HG03060 (cell line): ENCODE data around the gene MAPK8.
"Not testable (repeated sequence)": the region's sequence is repeated elsewhere in the genome, so short reads cannot be mapped to it uniquely, and the experiment has no call there.

ENCODE experiments used
- ATAC-seq: cut with Tn5 transposase; IDR thresholded peaks from one replicate; pipeline ENCODE4 v1.9.1; 2021; ENCODE audit warnings: low read depth, moderate number of reproducible peaks; ENCODE audit not compliant: unreplicated experiment

The MAPK8 gene

DNA sequence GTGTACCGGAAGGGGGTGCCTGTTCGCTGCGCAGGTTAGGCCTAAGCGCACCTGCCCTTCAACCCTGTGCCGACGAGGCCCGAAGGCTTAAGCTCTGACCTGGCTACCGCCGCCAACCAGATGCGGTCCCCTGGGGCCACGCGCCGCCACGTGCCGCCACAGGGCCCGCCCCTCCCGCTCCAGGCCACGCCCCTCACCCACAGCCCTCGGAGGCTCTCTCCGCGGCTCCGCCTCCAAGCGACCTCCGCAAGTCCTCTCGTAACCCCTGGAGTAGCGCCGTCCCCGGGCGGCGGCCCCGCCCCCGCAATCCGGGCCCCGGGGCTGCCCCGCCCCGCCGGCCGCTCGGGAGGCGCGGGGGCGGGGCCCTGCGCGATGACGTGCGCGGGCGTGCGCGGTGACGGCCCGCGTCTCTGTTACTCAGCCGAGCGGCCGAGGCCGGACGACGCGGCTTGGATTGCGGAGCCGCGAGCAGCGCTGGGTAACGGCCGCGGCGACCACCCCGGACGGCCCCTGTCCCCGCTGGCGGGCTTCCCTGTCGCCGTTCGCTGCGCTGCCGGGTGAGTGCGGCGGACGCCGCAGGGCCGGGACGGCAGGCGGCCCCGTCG is at the start of gene MAPK8:
Gene MAPK8 (plus strand): TSS at position 413 of the 605 bp plus-strand sequence. CDS start 94,984 bp downstream, outside the sequence.
- peak; percentile 62 for ATAC-seq

DNA sequence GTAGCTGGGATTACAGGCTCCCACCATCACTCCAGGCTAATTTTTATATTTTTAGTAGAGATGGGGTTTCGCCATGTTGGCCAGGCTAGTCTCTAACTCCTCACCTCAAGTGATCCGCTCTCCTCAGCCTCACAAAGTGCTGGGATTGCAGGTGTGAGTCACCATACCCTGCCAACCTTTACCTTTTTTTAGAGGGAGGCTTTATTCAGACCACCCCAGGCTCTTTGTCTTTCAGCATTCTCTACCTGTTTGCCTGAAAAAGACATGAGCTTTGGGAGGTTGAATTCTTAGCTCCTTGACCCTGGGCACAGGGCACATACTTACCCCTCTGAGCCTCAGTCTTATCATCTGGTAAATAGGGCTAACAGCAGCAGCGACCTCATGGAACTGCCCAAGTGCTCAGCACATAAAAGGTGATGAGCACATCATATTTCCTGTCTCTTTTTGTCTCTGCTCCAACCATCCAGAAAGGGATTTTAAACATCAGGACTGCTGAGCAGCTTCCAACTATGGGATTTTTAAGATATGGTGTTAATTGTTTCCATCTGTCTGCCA is 49.0 kb upstream of the MAPK8 start:
- no peak for ATAC-seq

GRCh38 chr10:48258105-48258504 is 48.4 kb upstream of the MAPK8 start:
- no peak for ATAC-seq

DNA sequence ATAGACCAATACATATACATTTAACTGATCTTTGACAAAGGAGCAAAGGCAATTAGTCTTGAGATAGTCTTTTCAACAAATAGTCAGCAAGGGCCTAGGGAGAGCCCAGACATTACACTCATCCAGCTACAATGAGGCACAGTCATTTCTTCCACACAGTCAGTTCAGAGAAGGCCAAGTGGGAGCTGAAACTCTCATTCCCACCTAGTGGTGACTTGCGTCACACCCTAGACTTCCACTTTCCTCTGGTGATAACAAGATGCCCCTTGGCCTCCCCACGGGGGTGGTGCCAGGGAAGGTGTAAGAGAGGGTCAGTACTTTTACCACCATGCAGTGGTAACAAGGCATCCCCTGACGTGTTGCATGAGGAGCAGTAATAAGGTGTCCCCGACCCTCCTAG is 39.9 kb upstream of the MAPK8 start:
- ATAC-seq, result no peak

GRCh38 chr10:48271047-48271730 is 35.3 kb upstream of the MAPK8 start:
- no peak for ATAC-seq

GRCh38 chr10:48272682-48273081 is 33.8 kb upstream of the MAPK8 start:
- no peak for ATAC-seq

- no peak for ATAC-seq
Observed at GRCh38 chr10:48273741-48274140, 32.7 kb upstream of the MAPK8 start.

DNA sequence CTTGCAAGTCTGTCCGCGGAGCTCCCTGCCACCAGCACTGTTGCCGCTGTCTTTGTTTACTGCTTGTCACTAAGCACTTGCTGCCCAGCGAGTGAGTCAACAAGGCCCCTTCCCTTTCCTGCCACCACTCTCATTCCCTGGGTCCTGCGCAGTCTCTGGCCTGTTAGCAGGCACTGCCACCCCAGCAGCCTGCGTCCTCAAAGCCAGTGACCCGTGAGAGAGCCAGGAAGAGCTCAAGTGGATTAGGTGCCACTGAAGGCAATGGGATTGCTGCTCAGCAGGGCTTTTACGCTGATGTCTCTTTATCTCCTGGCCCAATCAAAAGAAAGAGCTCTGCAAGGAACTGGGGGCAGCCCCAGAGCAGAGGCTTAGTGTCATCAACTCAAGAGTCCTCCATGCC is 31.8 kb upstream of the MAPK8 start, which contains the start of gene FRMPD2:
Gene FRMPD2 (minus strand): TSS at position 61 of the 400 bp plus-strand sequence. CDS start 129 bp downstream, outside the sequence.
- ATAC-seq, result no peak

DNA sequence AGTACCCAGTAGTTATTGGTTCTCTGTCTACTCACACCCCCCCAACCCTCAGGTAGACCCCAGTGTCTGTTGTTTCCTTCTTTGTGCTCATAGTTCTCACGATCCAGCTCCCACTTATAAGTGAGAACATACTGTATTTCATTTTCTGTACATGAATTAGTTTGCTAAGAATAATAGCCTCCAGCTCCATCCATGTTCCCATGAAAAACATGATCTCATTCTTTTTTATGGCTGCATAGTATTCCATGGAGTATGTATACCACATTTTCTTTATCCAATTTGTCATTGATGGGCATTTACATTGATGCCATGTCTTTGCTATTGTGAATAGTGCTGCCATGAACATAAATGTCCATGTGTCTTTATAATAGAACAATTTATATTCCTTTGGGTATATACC is 29.4 kb upstream of the MAPK8 start:
- ATAC-seq, result no peak

- ATAC-seq, result peak; percentile 81
Observed at GRCh38 chr10:48279081-48279751, 27.3 kb upstream of the MAPK8 start.

DNA sequence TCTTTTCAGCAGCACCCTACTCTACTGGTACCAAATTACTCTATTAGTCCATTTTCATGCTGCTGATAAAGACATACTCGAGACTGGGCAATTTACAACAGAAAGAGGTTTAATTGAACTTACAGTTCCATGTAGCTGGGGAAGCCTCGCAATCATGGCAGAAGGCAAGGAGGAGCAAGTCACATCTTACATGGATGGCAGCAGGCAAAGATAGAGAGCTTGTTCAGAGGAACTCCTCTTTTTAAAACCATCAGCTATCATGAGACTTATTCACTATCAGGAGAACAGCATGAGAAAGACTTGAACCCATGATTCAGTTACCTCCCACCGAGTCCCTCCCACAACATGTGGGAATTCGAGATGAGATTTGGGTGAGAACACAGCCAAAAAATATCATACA is 24.8 kb upstream of the MAPK8 start:
- ATAC-seq, result not testable (repeated sequence)

DNA sequence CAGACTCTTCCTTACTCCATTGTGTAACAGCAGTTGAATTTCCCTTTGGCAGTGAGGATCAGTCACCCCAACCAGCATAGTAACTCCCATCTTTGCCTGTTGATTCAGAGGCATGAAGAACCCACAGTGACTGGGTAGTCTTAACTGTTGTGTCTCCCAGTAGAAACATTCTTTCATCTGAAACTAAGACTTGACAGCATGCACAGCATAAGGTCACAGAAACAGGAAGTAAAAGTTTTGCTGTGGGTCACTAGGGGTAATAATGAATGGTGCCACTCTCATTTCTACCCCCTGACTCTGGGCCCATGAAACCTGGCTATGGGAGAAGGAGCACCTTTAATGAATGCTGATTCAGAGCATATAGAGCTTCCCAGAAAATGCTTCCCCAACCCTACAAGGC is 23.6 kb upstream of the MAPK8 start:
- ATAC-seq, result peak; percentile 51

DNA sequence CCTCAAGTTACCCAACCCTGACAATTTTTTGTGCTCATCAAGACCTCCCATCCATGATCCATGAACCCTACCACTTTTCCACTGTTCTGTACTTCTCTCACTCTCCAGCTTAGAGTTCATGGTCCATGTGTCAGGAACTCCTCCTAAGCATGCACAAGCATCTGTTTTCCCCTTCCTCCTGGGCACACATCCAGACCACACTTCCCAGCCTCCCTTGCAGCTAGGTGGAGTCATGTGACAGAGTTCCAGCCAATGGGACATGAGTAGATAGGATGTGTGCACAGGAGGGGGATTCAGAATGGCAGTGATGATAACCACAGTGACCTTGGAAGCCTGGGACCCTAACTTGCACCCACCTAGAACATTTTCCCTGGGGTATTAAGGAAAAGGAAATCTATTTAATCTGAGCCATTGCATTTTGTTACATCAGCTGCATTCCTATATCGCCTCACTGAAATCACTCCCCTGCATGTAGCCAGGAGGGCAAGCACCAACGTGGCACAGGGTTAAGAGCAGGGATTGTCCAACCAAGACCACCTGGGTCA is 22.4 kb upstream of the MAPK8 start:
- ATAC-seq, result no peak

- no peak for ATAC-seq
Observed at GRCh38 chr10:48284811-48285210, 21.7 kb upstream of the MAPK8 start.

DNA sequence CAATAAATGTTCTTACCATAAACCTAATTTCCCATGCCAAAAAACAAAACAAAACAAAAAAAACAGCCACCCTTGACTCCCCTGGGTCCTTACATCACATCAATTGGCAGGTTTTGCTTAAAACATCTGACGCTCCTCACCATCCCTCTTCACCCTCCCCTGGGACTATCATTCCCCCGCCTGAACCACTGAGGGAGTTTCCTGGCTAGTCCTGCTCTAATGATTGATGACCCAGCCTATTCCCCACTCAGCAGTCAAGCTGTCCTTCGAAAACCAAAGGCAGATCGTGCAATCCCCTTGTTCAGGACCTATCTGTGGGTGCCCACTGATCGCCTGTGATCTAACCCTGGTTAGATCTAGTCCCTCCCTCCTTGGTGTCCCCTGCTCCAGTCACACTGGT is 20.8 kb upstream of the MAPK8 start:
- ATAC-seq, result no peak

DNA sequence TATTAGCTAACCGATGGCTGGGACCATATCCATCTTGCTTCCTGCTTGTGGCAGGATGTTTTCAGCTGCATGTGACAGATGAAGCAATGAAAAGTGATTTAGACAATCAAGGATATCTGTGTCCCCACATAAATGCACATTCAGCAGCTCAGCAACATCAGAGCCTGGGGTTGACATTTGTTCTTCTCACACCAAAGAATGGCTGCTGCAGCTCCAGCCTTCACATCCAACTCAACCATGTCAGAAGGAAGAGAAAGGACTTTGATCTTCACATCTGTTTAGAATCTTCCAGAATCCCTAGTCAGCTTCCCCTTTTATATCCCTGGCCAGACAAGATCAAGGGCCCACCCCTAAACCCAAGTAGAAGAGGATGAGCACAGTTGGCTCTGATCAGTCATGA is 20.1 kb upstream of the MAPK8 start:
- no peak for ATAC-seq

DNA sequence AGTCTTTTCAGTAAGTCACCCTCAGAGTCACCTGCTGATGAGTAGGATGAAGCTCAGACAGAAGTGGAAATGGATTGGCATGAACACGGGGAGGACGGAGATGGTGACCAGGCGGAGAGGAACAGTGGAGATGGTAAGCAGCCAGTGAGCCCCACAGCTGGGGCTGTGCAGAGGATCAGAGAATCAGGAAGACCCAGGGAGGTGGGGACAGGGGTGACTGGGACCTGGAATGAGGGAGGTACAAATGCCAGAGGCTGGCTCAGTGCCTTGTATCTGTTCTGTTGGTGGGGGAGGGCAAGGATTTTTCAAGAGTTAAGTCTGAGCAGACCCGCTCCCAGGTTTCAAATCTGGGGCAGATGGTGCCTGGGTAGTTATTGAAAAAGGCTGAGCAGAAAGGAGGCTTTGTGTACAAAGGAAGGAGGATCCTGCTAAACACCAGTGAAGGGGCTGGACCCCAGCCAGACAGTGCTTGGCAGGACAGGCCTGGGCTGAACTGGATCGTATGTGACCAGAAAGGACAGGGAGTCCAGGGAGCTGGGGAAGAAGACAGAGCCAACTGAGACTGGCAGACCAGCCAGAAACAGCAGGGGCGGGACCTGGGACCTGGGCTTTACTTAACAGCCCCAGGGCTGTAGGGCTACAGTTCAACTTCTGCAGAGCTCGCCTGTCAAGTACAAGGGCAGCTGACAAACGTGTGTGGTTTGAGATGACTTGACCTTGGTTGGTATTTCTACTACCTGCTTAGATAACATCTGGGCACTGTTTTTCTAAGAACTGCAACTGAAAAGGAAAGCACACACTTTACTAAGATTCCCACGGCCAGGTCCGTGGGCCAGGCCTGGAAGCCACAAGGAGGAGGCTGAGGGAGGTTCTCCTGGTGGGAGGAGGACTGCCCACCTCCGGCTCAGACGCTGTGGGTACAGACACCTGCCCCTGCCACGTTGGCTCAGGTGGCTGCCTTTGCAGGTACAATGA is 18.8 kb upstream of the MAPK8 start:
- no peak for ATAC-seq

DNA sequence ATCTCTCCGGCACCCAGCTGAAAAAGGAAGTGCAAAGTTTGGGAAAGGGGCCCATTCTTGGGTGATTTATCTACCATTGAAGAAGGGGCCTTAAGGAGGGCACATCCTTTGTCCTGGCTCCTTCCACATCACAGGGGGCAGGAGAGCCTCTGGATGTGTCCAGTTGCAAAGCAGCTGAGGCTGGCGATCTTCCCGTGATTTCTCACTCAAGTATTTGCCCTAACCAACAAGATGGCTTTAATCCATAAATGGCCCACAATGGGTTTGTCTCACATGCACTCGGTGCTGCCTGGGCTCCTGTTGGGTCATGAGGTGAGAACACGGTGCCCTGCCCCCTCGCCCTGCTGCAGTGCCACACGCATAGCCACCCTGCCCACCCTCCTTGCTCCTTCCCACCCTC is 17.8 kb upstream of the MAPK8 start:
- no peak for ATAC-seq

DNA sequence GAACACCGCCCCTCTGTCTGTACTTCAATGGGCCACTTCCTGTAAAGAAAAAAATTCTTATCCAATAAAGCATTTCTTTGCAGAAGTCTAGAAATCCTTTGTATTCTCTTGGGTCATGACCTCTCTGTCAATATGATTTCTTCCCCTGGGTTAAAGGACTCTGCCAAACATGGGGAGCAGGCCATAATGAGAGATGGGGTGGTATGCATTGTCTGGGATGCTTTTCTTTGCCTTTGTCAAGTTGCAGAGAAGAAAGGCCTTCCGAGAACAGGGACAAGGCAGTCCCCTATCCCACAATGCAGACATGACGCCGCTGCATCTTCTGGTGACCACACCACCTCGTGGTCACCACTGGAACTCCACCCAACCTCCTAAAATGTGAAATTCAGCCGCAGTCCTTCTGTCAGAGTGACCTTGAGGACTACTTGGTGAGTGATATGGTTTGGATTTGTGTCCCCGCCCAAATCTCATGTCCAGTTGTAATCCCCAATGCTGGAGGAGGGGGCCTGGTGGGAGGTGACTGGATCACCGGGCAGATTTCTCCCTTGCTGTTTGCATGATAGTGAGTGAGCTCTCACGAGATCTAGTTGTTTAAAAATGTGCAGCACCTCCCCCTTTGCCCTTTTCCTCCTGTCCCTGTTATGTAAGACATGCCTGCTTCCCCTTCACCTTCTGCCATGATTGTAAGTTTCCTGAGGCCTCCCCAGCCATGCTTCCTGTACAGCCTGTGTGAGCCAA is 16.8 kb upstream of the MAPK8 start:
- ATAC-seq, result no peak
